Thyroid gland (tissue), 4 donors: ENCODE data around the gene ZNF503. TPM values are rescaled to one million over a fixed set of nuclear protein-coding genes. Genes with fewer than 3 reads are reported as not detected.
"Not testable (repeated sequence)": the region's sequence is repeated elsewhere in the genome, so short reads cannot be mapped to it uniquely, and the experiment has no call there.

ENCODE experiments used
- DNase-seq, 2 donors: peaks; one replicate each; pipeline ENCODE4 v3.0.0-alpha.2; 2019
- H3K27ac ChIP-seq, 3 donors: fragments of 200-600 bp; sonication (generic); 1 replicate in 2 of 3; 2 replicates in 1 of 3; pipeline ENCODE4 v1.5.1; 2016 to 2019; ENCODE audit warnings: mild to moderate bottlenecking in 1 of 3, moderate library complexity in 1 of 3
- H3K27me3 ChIP-seq: fragments of 200-600 bp; sonication (generic); one replicate; pipeline ENCODE4 v1.5.1; 2019
- H3K36me3 ChIP-seq, 2 donors: fragments of 200-600 bp; sonication (generic); one replicate each; pipeline ENCODE4 v1.5.1; 2016 to 2019
- H3K4me1 ChIP-seq, 2 donors: fragments of 200-600 bp; sonication (generic); one replicate each; pipeline ENCODE4 v1.5.1; 2017 to 2019
- H3K4me3 ChIP-seq, 3 donors: fragments of 200-600 bp; sonication (generic); replicated peaks in 1 of 3; 1 replicate in 2 of 3; 2 replicates in 1 of 3; pipeline ENCODE4 v1.5.1; 2016; ENCODE audit warnings: mild to moderate bottlenecking in 1 of 3
- H3K9me3 ChIP-seq: fragments of 200-600 bp; sonication (generic); one replicate; pipeline ENCODE4 v1.5.1; 2017
- POLR2A ChIP-seq, 2 donors: fragments of 450-650 bp; IDR thresholded peaks; one replicate each; pipeline ENCODE4 v1.6.1; 2017; ENCODE audit warnings: antibody characterized with exemption in 2 of 2, mild to moderate bottlenecking in 2 of 2, moderate library complexity in 1 of 2
- WGBS, 2 donors: methylation state at CpG; one replicate each; pipeline ENCODE4 v1.1.5; 2017; 5-methylcytosine and 5-hydroxymethylcytosine counted together
- intact Hi-C: fragments of 100-400 bp; cut with DNase I; formaldehyde crosslinking; loops from one replicate; pipeline ENCODE4 v1.15.1; 2023
- total RNA-seq, 4 donors: library from RNA; depleted of rRNA; stranded (reverse); fragments of >200 nt; gene quantifications; one replicate each; pipeline ENCODE4 v1.2.3, GENCODE V29; 2016
- TF ChIP-seq, protein P1 (sequence below), 6 experiments: fragments of 200-600 bp in 3 of 6; fragments of 450-650 bp in 3 of 6; sonication (generic) in 3 of 6; IDR thresholded peaks; one replicate each; pipeline ENCODE4 v1.5.1; 2016 to 2019; ENCODE audit warnings: antibody characterized with exemption in 6 of 6, mild to moderate bottlenecking in 2 of 6, inconsistent platforms in 1 of 6, moderate library complexity in 1 of 6

Gene ZNF503
- total RNA-seq, 4 donors from 2014 or later = 8.2 to 17.1 (median 10.9) TPM

DNA sequence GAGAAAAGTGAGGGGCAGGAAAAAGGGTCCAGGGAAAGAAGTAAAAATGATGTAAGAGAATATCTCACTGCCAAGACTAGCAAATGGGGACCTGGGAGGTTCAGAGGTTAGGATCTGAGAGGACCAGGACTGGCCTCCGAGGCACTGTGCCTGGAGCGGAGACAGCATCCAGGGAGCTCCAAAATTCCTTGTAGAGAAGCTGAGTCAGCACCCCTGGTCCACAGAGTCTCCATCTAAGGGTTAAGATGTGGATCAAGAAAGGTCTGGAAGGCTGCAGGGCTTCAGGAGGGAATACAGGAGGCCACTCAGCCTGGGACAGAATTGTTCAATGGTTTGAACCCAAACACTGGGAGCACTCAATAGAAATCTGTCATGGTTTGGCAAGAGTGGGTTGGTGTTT lies 30.6 kb downstream of the ZNF503 start:
- no peak overlapping the region for H3K4me3 ChIP-seq
- no peak for DNase-seq
- TF ChIP-seq, protein P1, sequence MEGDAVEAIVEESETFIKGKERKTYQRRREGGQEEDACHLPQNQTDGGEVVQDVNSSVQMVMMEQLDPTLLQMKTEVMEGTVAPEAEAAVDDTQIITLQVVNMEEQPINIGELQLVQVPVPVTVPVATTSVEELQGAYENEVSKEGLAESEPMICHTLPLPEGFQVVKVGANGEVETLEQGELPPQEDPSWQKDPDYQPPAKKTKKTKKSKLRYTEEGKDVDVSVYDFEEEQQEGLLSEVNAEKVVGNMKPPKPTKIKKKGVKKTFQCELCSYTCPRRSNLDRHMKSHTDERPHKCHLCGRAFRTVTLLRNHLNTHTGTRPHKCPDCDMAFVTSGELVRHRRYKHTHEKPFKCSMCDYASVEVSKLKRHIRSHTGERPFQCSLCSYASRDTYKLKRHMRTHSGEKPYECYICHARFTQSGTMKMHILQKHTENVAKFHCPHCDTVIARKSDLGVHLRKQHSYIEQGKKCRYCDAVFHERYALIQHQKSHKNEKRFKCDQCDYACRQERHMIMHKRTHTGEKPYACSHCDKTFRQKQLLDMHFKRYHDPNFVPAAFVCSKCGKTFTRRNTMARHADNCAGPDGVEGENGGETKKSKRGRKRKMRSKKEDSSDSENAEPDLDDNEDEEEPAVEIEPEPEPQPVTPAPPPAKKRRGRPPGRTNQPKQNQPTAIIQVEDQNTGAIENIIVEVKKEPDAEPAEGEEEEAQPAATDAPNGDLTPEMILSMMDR (IDR thresholded peaks at IDR 0.05) = no peak
- no peak for TF ChIP-seq POLR2A (IDR thresholded peaks at IDR 0.05)
- intact Hi-C loops = no loop called here
- no peak overlapping the region for H3K27ac ChIP-seq
- no peaks in the 10 kb centered on the region for H3K27me3 ChIP-seq
- 90 to 98% methylated on average over 2 of the region's 2 CpGs for WGBS, 2 donors
- H3K36me3 ChIP-seq = no peaks in the 10 kb centered on the region
- H3K9me3 ChIP-seq = no peaks in the 10 kb centered on the region
- H3K4me1 ChIP-seq = no peaks in the 10 kb centered on the region

DNA sequence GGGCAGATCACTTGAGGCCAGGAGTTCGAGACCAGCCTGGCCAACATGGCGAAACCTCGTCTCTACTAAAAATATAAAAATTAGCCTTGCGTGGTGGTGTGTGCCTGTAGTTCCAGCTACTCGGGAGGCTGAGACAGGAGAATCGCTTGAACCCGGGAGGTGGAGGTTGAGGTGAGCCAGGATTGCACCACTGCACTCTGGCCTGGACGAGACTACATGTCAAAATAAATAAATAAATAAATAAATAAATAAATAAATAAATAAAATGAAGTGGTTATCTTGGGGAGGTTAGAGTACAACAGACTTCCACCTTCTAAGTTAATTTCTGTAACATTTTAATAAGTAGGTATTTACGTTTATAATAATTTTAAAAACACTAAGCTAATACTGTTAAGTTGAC lies 31.7 kb downstream of the ZNF503 start:
- H3K4me1 ChIP-seq, H3K9me3 ChIP-seq, H3K4me3 ChIP-seq, intact Hi-C loops, DNase-seq, H3K27ac ChIP-seq, H3K27me3 ChIP-seq, H3K36me3 ChIP-seq: not testable (repeated sequence)
- WGBS, 2 donors = 96% methylated on average over 9 of the region's 9 CpGs

DNA sequence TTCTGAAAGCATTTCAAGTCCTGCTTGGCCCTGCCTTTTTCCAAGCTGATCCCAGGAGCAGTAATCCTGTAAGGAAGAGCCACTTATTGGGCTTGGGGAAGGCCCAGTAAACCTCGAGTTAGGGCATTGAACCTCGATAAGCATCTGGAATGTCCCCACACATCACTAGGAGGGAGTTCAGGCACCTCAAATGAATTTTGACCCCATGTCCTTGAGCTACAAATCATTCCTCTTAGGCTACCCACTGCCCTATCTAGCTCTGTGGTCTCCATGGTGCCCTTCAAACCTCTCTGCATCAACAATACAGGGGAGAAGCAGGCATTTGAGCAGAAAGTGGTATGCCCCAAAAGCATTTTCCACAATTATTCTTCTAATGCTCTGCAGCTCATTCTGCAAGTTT lies 33.7 kb downstream of the ZNF503 start:
- DNase-seq = no peak
- WGBS, 2 donors = 77 to 100% methylated on average over 2 of the region's 2 CpGs

DNA sequence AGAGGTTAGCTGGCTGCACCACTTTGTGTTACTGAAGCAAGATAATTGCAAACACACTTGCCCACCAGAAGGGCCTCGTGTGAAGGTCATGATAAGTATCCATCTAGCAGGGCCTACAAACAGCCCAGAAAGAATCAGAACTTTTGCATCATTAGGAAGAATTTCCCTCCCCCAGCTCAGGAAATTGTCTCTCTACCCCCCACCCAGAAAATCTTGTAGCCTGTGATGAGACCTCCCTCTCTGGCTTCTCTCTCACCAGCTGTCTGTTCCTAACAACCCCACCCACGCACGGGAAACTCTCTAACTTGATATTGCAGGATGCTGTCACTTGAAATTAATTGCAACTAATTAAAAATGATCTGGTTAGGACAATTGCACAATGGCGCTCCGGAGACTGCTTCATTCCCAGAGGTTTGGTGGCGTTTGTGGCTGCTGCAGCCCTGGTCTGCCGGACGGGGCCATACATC lies 34.5 kb downstream of the ZNF503 start:
- H3K27me3 ChIP-seq = no peaks in the 10 kb centered on the region
- no peak overlapping the region for H3K27ac ChIP-seq
- WGBS, 2 donors = 75 to 77% methylated on average over 8 of the region's 8 CpGs
- no peaks in the 10 kb centered on the region for H3K4me1 ChIP-seq
- H3K36me3 ChIP-seq = no peaks in the 10 kb centered on the region
- DNase-seq = no peak
- H3K4me3 ChIP-seq = no peak overlapping the region
- intact Hi-C loops = no loop called here
- no peaks in the 10 kb centered on the region for H3K9me3 ChIP-seq
- TF ChIP-seq POLR2A (IDR thresholded peaks at IDR 0.05) = no peak
- TF ChIP-seq, protein P1 (IDR thresholded peaks at IDR 0.05) = no peak

More for the DNA sequence above, 33.7 kb downstream of the ZNF503 start:
- Histone ChIP-seq H3K27me3 (no peaks in the 10 kb centered on the region), H3K4me1 (no peaks in the 10 kb centered on the region), H3K36me3 (no peaks in the 10 kb centered on the region), H3K4me3 (no peak overlapping the region), H3K27ac (no peak overlapping the region), H3K9me3 (no peaks in the 10 kb centered on the region)
- intact Hi-C loops = no loop called here
- no peak for TF ChIP-seq POLR2A (IDR thresholded peaks at IDR 0.05)
- TF ChIP-seq, protein P1 (IDR thresholded peaks at IDR 0.05) = no peak

DNA sequence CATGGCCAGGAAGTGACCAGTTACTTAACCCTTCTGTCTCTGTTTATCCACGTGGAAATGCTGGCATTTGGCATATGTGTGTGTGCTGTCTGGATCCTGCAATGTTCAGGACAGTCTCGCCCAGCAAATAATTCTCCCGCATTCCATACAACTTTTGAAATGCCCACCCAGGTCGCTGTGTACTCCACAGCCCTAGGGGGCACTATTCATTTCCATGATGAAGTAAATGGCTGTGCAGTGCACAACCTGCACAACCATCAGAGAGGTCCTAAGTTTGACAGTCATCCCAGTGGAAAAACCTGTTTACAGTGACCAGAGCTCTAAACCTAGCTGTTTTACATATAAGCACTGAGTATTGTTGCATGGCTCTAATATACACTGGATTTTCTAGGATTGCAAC lies 38.1 kb downstream of the ZNF503 start:
- no peak for DNase-seq
- 82 to 87% methylated on average over 4 of the region's 4 CpGs for WGBS, 2 donors
- Histone ChIP-seq H3K9me3 (no peaks in the 10 kb centered on the region), H3K36me3 (no peaks in the 10 kb centered on the region), H3K27me3 (no peaks in the 10 kb centered on the region), H3K4me3 (no peak overlapping the region), H3K27ac (no peak overlapping the region), H3K4me1 (no peaks in the 10 kb centered on the region)
- TF ChIP-seq, protein P1 (IDR thresholded peaks at IDR 0.05) = no peak
- no peak for TF ChIP-seq POLR2A (IDR thresholded peaks at IDR 0.05)
- intact Hi-C loops = no loop called here

DNA sequence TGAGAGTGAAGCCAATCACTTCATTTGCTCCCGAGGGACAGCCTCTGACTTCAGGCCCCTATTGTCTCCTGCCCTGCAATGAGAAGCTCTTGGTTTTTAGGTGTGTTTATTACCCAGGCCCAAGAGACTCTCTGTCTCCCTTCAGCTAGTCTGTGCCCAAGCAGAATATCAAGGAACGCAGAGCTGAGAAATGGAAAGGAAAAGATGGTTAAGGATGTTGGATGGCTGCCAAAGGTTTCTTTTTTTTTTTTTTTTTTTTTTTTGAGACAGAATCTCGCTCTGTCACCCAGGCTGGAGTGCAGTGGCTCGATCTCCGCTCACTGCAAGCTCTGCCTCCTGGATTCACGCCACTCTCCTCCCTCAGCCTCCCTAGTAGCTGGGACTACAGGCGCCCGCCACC lies 41.7 kb downstream of the ZNF503 start:
- H3K9me3 ChIP-seq, DNase-seq, H3K4me3 ChIP-seq, intact Hi-C loops, H3K27me3 ChIP-seq, H3K27ac ChIP-seq, H3K36me3 ChIP-seq, H3K4me1 ChIP-seq: not testable (repeated sequence)
- 83 to 87% methylated on average over 8 of the region's 8 CpGs for WGBS, 2 donors
